Bronchial epithelial cell (primary cell): ENCODE measurements around the gene TDRD7. TPM values are rescaled to one million over a fixed set of nuclear protein-coding genes. Genes with fewer than 3 reads are reported as not detected.

Experiments used
- DNase-seq: peaks from one replicate; pipeline ENCODE4 v3.0.0-alpha.2; 2010; ENCODE audit warnings: low read depth
- FAIRE-seq: peaks from 2 replicates; lab custom pipeline; 2011; peaks lifted over from hg19 to GRCh38; lab: Jason Lieb, UNC
- H3K27me3 ChIP-seq: 2 replicates; pipeline ENCODE4 v1.5.1; 2011; ENCODE audit warnings: low read length; ENCODE audit not compliant: control insufficient read depth, insufficient read depth
- H3K36me3 ChIP-seq: 2 replicates; pipeline ENCODE4 v1.5.1; 2011; ENCODE audit warnings: low read length; ENCODE audit not compliant: control insufficient read depth, insufficient read depth
- H3K4me3 ChIP-seq: 2 replicates; pipeline ENCODE4 v1.5.1; 2011; ENCODE audit warnings: mild to moderate bottlenecking, low read depth, low read length, control low read depth
- CTCF ChIP-seq: IDR thresholded peaks from 2 replicates; pipeline ENCODE4 v1.5.1; 2011; ENCODE audit warnings: mild to moderate bottlenecking, moderate library complexity, low read length, control low read depth, inconsistent platforms; ENCODE audit not compliant: insufficient read depth, severe bottlenecking
- total RNA-seq: library from RNA; depleted of rRNA; stranded (reverse); fragments of >200 nt; gene quantifications from 2 replicates; pipeline ENCODE4 v1.2.1, GENCODE V29; 2014

TDRD7 gene
- total RNA-seq, 1 donor from 2014 or later: 1.8 TPM

- no peak for DNase-seq
- no peaks in the 10 kb centered on the region for H3K36me3 ChIP-seq
- H3K27me3 ChIP-seq: peaks cover 41% of the 10 kb centered on the region
- no peak overlapping the region for H3K4me3 ChIP-seq
- no peak for FAIRE-seq
- no peak for TF ChIP-seq CTCF
Measured at GRCh38 chr9:97500765-97501176, 88.9 kb downstream of the TDRD7 start.

DNA sequence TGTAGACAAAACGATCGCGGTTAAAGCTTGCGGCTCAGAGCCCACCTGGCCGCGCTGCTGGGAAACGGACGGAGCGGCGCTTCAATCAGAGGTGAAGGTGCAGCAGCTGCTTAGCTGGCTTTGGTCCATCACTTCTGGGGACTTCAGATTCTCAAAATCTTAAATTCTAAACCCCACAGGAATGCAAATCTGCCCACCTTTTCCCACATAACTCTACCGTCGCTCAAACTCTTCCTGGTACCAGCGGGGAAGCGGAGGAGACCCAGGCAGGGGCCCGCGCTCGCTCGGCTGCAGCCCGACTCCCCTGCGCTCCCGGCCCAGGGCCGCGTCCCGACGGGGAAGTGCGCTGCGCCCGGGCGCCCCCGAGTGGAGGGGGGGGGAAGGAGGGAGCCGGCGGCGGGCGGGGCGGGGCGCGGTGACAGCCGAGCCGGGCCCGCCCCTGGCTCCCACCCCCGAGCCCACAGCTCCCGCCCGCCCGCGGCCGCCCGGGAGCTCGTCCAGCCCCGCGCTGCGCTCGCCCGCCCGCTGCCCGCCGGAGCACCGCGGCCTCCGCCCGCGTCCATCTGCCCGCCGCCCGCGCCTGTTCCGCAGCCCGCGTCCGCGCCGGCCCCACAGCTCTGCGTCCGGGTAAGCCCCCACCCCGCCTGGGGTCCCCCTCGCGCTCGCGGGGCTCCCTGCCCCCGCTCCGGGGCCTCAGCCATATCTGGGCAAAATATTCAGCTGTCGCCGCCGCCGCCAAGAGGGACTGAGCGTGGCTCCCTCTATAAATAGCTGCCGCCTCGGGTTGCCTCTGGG lies 89.5 kb downstream of the TDRD7 start, which contains the start of gene TMOD1:
Gene TMOD1, plus strand, starts transcription at position 490 of the 795 bp plus-strand sequence. CDS start 22,523 bp downstream, outside the sequence.
- H3K27me3 ChIP-seq: peaks cover 44% of the 10 kb centered on the region
- H3K4me3 ChIP-seq: peak within 1 kb of the TSS; percentile 20
- H3K36me3 ChIP-seq: no peaks in the 10 kb centered on the region
- FAIRE-seq: no peak
- DNase-seq: no peak
- peak; percentile 1 for TF ChIP-seq CTCF

DNA sequence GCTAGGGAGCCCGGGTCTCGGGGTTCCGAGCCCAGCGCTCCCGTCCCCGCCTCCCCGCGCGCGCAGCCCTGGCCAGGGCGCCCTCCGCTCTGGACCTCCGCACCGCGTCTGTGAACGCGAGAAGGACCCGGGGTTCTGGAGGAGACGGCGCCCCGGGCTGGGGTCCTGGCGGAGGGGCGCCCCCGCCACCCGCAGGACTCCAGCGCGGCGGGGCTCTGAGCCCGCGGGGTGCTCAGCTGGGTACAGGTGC lies 90.0 kb downstream of the TDRD7 start:
- TF ChIP-seq CTCF: no peak
- DNase-seq (no peak), FAIRE-seq (no peak)
- Histone ChIP-seq H3K4me3 (peak overlapping the region; percentile 20), H3K36me3 (no peaks in the 10 kb centered on the region), H3K27me3 (peaks cover 44% of the 10 kb centered on the region)

DNA sequence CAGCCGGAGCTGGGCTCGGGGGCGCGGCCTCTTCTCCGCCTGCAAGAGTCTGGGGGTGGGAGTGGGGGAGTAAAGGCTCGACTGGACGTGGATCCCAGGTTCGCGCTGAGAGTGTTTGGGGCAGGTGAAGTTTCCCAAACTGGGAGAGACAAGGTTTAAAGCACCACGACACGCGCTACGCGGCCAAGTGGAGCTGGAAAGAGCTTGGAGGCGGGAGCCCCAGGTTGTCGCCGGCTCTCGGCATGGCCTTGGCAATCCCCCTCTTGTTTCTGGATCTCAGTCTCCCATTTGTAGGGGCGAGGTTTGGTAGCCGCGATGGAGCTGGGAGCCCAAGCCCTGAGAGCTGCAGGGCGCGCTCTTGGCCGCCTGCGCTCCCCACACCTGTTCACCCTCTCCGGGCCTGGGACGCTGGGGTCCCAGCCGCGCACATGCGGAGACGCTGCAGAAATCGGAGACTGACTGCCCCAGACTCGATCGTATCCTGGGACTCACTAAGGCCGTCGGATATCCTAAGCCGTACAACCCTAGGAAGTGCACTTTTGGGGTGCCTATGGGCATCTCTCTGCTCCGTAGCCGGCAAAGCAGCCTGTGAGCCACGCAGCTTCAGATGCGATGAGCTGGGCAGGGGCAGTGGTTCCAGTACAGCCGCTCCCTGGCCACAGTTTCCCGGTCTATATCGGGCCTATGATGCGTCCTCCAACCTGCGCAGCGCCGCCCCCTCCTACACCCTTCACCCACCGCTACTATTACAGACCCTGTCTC lies 90.5 kb downstream of the TDRD7 start:
- FAIRE-seq (no peak), DNase-seq (no peak)
- Histone ChIP-seq H3K27me3 (peaks cover 44% of the 10 kb centered on the region), H3K4me3 (no peak overlapping the region), H3K36me3 (no peaks in the 10 kb centered on the region)
- no peak for TF ChIP-seq CTCF

GRCh38 chr9:97502984-97503861 lies 91.3 kb downstream of the TDRD7 start:
- TF ChIP-seq CTCF: no peak
- H3K27me3 ChIP-seq: peaks cover 44% of the 10 kb centered on the region
- FAIRE-seq (no peak), DNase-seq (no peak)
- no peaks in the 10 kb centered on the region for H3K36me3 ChIP-seq
- H3K4me3 ChIP-seq: no peak overlapping the region
